Measurements from ENCODE around the gene CPVL. TPM values are rescaled to one million over a fixed set of nuclear protein-coding genes. Genes with fewer than 3 reads are reported as not detected.

The CPVL gene
- total and polyA plus RNA-seq, 4 donors: 16.6 to 34.8 (median 17.6) TPM

DNA sequence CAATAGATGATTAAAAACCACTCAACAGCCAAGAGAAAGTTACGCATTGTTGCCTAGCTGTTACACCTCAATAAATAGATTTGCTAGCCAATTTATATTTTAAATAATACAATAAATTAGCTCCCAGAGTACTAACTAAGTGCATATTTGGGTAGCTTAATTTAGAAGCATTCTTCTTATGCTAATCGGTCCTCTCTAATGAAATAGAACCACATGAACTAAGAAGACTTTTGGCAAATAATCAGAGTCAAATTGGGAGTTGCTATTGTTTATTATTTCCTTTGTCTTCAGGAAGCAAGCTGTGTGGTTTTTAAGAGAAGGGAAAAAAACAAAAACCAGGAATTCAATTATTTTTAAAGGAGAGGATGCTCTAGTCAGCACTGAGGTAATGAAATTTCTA lies 139.2 kb downstream of the CPVL start:
- Histone ChIP-seq H3K36me3 (ENCODE audit: control insufficient read depth in 4 of 4, insufficient read depth in 4 of 4, low read length in 4 of 4) (peaks cover 0 to 1% (median 0%) of the 10 kb centered on the region in 4 donors), H3K9ac (ENCODE audit: insufficient read depth in 1 of 2, low read length in 2 of 2) (no peak overlapping the region), H3K27ac (ENCODE audit: low read depth in 1 of 2, low read length in 1 of 2) (no peak overlapping the region), H3K9me3 (ENCODE audit: control insufficient read depth in 4 of 4, insufficient read depth in 3 of 4, low read length in 3 of 4) (no peaks in the 10 kb centered on the region), H3K4me3 (no peak overlapping the region), H3K4me1 (ENCODE audit: control insufficient read depth in 5 of 5, insufficient read depth in 5 of 5, low read length in 5 of 5) (peaks cover 0 to 35% (median 2%) of the 10 kb centered on the region in 5 donors), H3K27me3 (ENCODE audit: control insufficient read depth in 3 of 3, insufficient read depth in 3 of 3, low read length in 2 of 3) (no peaks in the 10 kb centered on the region)
- no peak for TF ChIP-seq CTCF (IDR thresholded peaks at IDR 0.05; ENCODE audit: control extremely low read depth, extremely low read depth)
- DNase-seq (no peak), ATAC-seq (ENCODE audit: insufficient read depth, low FRiP score) (no peak)
- 78 to 89% methylated on average over 2 of the region's 2 CpGs for WGBS, 2 donors

GRCh38 chr7:29005829-29006228 lies 140.5 kb downstream of the CPVL start:
- Histone ChIP-seq H3K4me3 (no peak overlapping the region), H3K9ac (ENCODE audit: insufficient read depth in 1 of 2, low read length in 2 of 2) (no peak overlapping the region), H3K27me3 (ENCODE audit: control insufficient read depth in 3 of 3, insufficient read depth in 3 of 3, low read length in 2 of 3) (no peaks in the 10 kb centered on the region), H3K4me1 (ENCODE audit: control insufficient read depth in 5 of 5, insufficient read depth in 5 of 5, low read length in 5 of 5) (peaks cover 0 to 35% (median 2%) of the 10 kb centered on the region in 5 donors), H3K36me3 (ENCODE audit: control insufficient read depth in 4 of 4, insufficient read depth in 4 of 4, low read length in 4 of 4) (no peaks in the 10 kb centered on the region), H3K9me3 (ENCODE audit: control insufficient read depth in 4 of 4, insufficient read depth in 3 of 4, low read length in 3 of 4) (no peaks in the 10 kb centered on the region), H3K27ac (ENCODE audit: low read depth in 1 of 2, low read length in 1 of 2) (no peak overlapping the region)
- no peak for ATAC-seq (ENCODE audit: insufficient read depth, low FRiP score)
- peak in 1 of 3 donors; percentile 45 for DNase-seq
- 43 to 79% methylated on average over 3 of the region's 3 CpGs for WGBS, 2 donors
- TF ChIP-seq CTCF (IDR thresholded peaks at IDR 0.05; ENCODE audit: control extremely low read depth, extremely low read depth): no peak

- ATAC-seq (ENCODE audit: insufficient read depth, low FRiP score) (no peak), DNase-seq (peak in 2 of 3 donors; percentile 55 to 60)
- Histone ChIP-seq H3K9me3 (ENCODE audit: control insufficient read depth in 4 of 4, insufficient read depth in 3 of 4, low read length in 3 of 4) (no peaks in the 10 kb centered on the region), H3K4me3 (no peak overlapping the region), H3K9ac (ENCODE audit: insufficient read depth in 1 of 2, low read length in 2 of 2) (no peak overlapping the region), H3K27me3 (ENCODE audit: control insufficient read depth in 3 of 3, insufficient read depth in 3 of 3, low read length in 2 of 3) (no peaks in the 10 kb centered on the region), H3K27ac (ENCODE audit: low read depth in 1 of 2, low read length in 1 of 2) (no peak overlapping the region), H3K4me1 (ENCODE audit: control insufficient read depth in 5 of 5, insufficient read depth in 5 of 5, low read length in 5 of 5) (peaks cover 0 to 34% (median 2%) of the 10 kb centered on the region in 5 donors), H3K36me3 (ENCODE audit: control insufficient read depth in 4 of 4, insufficient read depth in 4 of 4, low read length in 4 of 4) (no peaks in the 10 kb centered on the region)
- 37 to 56% methylated on average over 1 of the region's 1 CpG for WGBS, 2 donors
- no peak for TF ChIP-seq CTCF (IDR thresholded peaks at IDR 0.05; ENCODE audit: control extremely low read depth, extremely low read depth)
Measured at GRCh38 chr7:29005406-29005805, 140.9 kb downstream of the CPVL start.

DNA sequence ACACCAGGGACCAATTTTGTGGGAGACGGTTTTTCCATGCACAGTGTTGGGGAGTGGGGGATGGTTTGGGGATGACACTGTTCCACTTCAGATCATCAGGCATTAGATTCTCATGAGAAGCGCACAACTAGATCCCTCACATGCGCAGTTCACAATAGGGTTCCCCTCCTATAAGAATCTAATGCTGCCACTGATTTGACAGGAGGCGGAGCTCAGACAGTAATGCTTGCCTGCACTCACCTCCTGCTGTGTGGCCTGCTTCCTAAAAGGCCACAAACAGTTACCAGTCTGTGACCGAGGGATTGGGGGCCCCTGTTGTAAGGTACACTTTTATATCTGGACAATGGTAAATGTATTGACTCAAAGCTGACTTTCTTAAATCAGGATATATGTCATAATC lies 142.6 kb downstream of the CPVL start:
- Histone ChIP-seq H3K36me3 (ENCODE audit: control insufficient read depth in 4 of 4, insufficient read depth in 4 of 4, low read length in 4 of 4) (no peaks in the 10 kb centered on the region), H3K9me3 (ENCODE audit: control insufficient read depth in 4 of 4, insufficient read depth in 3 of 4, low read length in 3 of 4) (no peaks in the 10 kb centered on the region), H3K4me3 (no peak overlapping the region), H3K4me1 (ENCODE audit: control insufficient read depth in 5 of 5, insufficient read depth in 5 of 5, low read length in 5 of 5) (peaks cover 0 to 37% (median 2%) of the 10 kb centered on the region in 5 donors), H3K9ac (ENCODE audit: insufficient read depth in 1 of 2, low read length in 2 of 2) (no peak overlapping the region), H3K27ac (ENCODE audit: low read depth in 1 of 2, low read length in 1 of 2) (no peak overlapping the region), H3K27me3 (ENCODE audit: control insufficient read depth in 3 of 3, insufficient read depth in 3 of 3, low read length in 2 of 3) (no peaks in the 10 kb centered on the region)
- TF ChIP-seq CTCF (IDR thresholded peaks at IDR 0.05; ENCODE audit: control extremely low read depth, extremely low read depth): no peak
- no peak for ATAC-seq (ENCODE audit: insufficient read depth, low FRiP score)
- no peak for DNase-seq
- WGBS, 2 donors: 96 to 99% methylated on average over 5 of the region's 5 CpGs

Measured in lung (tissue), 12 donors.